ENCODE data around the gene UPB1. TPM values are rescaled to one million over a fixed set of nuclear protein-coding genes. Genes with fewer than 3 reads are reported as not detected.
A peak's percentile ranks its signal among the peaks of the same experiment; 100 is the strongest.

Gene UPB1
- total and polyA plus RNA-seq, 9 of the 15 experiments (the other 6 are each of a cell fraction or from before 2014, with no cell fraction given): 0.06 to 0.11 TPM; not detected in 7

GRCh38 chr22:24521791-24522245 lies 26.7 kb downstream of the UPB1 start (continued):
- TF ChIP-seq SOX6 (IDR thresholded peaks at IDR 0.05): no peak
- peak; percentile 48; the same call in 1 of the 2 replicates for TF ChIP-seq STAG1 (CRISPR knock-in tag; IDR thresholded peaks at IDR 0.05; ENCODE audit: borderline replicate concordance)
- TF ChIP-seq NFRKB (IDR thresholded peaks at IDR 0.05; ENCODE audit: low read depth): no peak
- no peak for TF ChIP-seq CHD1 (IDR thresholded peaks at IDR 0.05; ENCODE audit: low read length)
- TF ChIP-seq CCNT2 (IDR thresholded peaks at IDR 0.05; ENCODE audit: borderline replicate concordance, extremely low read depth, insufficient read length, low read depth, low read length): no peak

GRCh38 chr22:24523873-24524272 lies 28.7 kb downstream of the UPB1 start:
- Histone ChIP-seq H3K9me3 (replicated peaks; ENCODE audit: control insufficient read depth, insufficient read depth, low read depth, low read length) (no peaks in the 10 kb centered on the region), H2AFZ (ENCODE audit: low read depth, low read length) (no peak overlapping the region), H3K36me3 (ENCODE audit: control insufficient read depth, insufficient read depth, low read length) (no peaks in the 10 kb centered on the region), H3K9me1 (ENCODE audit: control insufficient read depth, insufficient read depth, low read length) (no peaks in the 10 kb centered on the region), H3K9ac (ENCODE audit: insufficient read depth in 1 of 2, low read depth in 2 of 2, low read length in 2 of 2) (no peak overlapping the region), H3K79me2 (ENCODE audit: control insufficient read depth, insufficient read depth, low read length) (no peaks in the 10 kb centered on the region), H3K4me3 (no peak overlapping the region), H3K4me2 (ENCODE audit: insufficient read depth, low read length) (no peak overlapping the region), H3K4me1 (replicated peaks in 1 of 2; ENCODE audit: control insufficient read depth in 2 of 2, insufficient read depth in 2 of 2, low read length in 2 of 2) (no peaks in the 10 kb centered on the region; a peak in 1 of 5 replicates), H4K20me1 (replicated peaks; ENCODE audit: control insufficient read depth, insufficient read depth, low read length) (0 out of 2 replicates have a peak, but pooled peaks cover 6% of the 10 kb centered on the region), H3K27ac (ENCODE audit: extremely low read depth, low read depth, low read length) (no peak overlapping the region), H3K27me3 (ENCODE audit: control insufficient read depth in 2 of 2, insufficient read depth in 2 of 2, low read length in 2 of 2) (no peaks in the 10 kb centered on the region; a peak in 2 of 5 replicates)
- FAIRE-seq (no peak), DNase-seq (ENCODE audit: extremely low read depth in 1 of 4, low spot score in 3 of 4) (no peak), ATAC-seq (no peak)
- ChIA-PET CTCF (ENCODE audit: low intra/inter-chr PET ratio) (no interaction called here), POLR2A (no interaction called here)
- BruUV-seq (replicated peaks): no TSS peak
- TF ChIP-seq MTA2 (IDR thresholded peaks at IDR 0.05; ENCODE audit: low read depth) (no peak), STAT5B (CRISPR knock-in tag; IDR thresholded peaks at IDR 0.05) (no peak), PHB (CRISPR knock-in tag; IDR thresholded peaks at IDR 0.05) (no peak), DPF2 (IDR thresholded peaks at IDR 0.05) (no peak), EGR1 (conservative IDR thresholded peaks at IDR 0.05) (no peak), STAT6 (CRISPR knock-in tag; IDR thresholded peaks at IDR 0.05) (no peak), RFX1 (IDR thresholded peaks at IDR 0.05) (no peak), CREBBP (IDR thresholded peaks at IDR 0.05; ENCODE audit: low read depth, low read length) (no peak), HCFC1 (IDR thresholded peaks at IDR 0.05; ENCODE audit: low read depth, low read length) (no peak), MXD1 (CRISPR knock-in tag; IDR thresholded peaks at IDR 0.05; ENCODE audit: borderline replicate concordance, poor library complexity, severe bottlenecking) (no peak), HMG20A (CRISPR knock-in tag; conservative IDR thresholded peaks at IDR 0.05) (no peak), JUND (IDR thresholded peaks at IDR 0.05; ENCODE audit: borderline replicate concordance, low read depth, low read length) (no peak), JUND (tag; IDR thresholded peaks at IDR 0.05; ENCODE audit: borderline replicate concordance, low read depth, low read length) (no peak), CGGBP1 (CRISPR knock-in tag; IDR thresholded peaks at IDR 0.05) (no peak)
- intact Hi-C loops (cut with micrococcal nuclease) (loop anchor here (10.0 kb wide), 2 partner anchors 199 to 339 kb away; partner anchors contain the start of gene SUSD2), in situ Hi-C loops (cut with MboI) (loop anchor here (5.0 to 25.0 kb wide), 2 partner anchors 202 to 562 kb away; partner anchors contain the start of genes DDT, DDTL and GSTT2B)
- WGBS (ENCODE audit: insufficient coverage, low coverage, missing lambda C conversion rate): 22% methylated on average over 1 of the region's 2 CpGs

All from K562 (cell line).